IMR-90 (cell line): ENCODE measurements around the gene ASAH2. TPM values are rescaled to one million over a fixed set of nuclear protein-coding genes. Genes with fewer than 3 reads are reported as not detected.
A peak's percentile ranks its signal among the peaks of the same experiment; 100 is the strongest.

Experiments used
- ATAC-seq: fragments of 200-7000 bp; cut with Tn5 transposase; 2 replicates; pipeline ENCODE4 v1.9.1; 2020; ENCODE audit warnings: low read depth, mild to moderate bottlenecking, moderate library complexity
- BruUV-seq: library from RNA; stranded (reverse); fragments of 400-500 nt; replicated peaks from 2 replicates; lab custom pipeline; 2021; lab: Mats Ljungman, UMichigan
- CTCF ChIA-PET: fragments of 300-600 bp; formaldehyde crosslinking; extraction: SDS; loops from one replicate; lab custom pipeline; 2021; ENCODE audit warnings: antibody characterized with exemption; lab: Yijun Ruan, JAX
- POLR2A ChIA-PET: fragments of 300-600 bp; sonication (Branson Sonifier 250); formaldehyde crosslinking; loops from one replicate; lab custom pipeline; 2022; ENCODE audit warnings: antibody characterized with exemption; ENCODE audit not compliant: unreplicated experiment; lab: Charles Lee
- DNase-seq: peaks from one replicate; pipeline ENCODE4 v3.0.0; 2013
- H2AFZ ChIP-seq: replicated peaks from 2 replicates; pipeline ENCODE3; 2013; ENCODE audit warnings: low read length, mild to moderate bottlenecking; ENCODE audit not compliant: poor library complexity
- H2AK5ac ChIP-seq: 2 replicates; pipeline ENCODE4 v1.6.1; 2013; ENCODE audit warnings: low read depth, low read length, inconsistent platforms
- H2AK9ac ChIP-seq: replicated peaks from 2 replicates; pipeline ENCODE3; 2013; ENCODE audit warnings: mild to moderate bottlenecking, low read depth, low read length, moderate library complexity; ENCODE audit not compliant: poor library complexity
- H2BK120ac ChIP-seq: 2 replicates; pipeline ENCODE4 v1.6.1; 2013; ENCODE audit warnings: low read depth, low read length, inconsistent platforms
- H2BK15ac ChIP-seq: 3 replicates; pipeline ENCODE4 v1.6.1; 2013; ENCODE audit warnings: low read depth, low read length, inconsistent platforms
- H2BK20ac ChIP-seq: 2 replicates; pipeline ENCODE4 v1.6.1; 2013; ENCODE audit warnings: low read depth, mild to moderate bottlenecking, inconsistent platforms, low read length, moderate library complexity
- H2BK5ac ChIP-seq: 2 replicates; pipeline ENCODE4 v1.6.1; 2013; ENCODE audit warnings: mild to moderate bottlenecking, low read depth, low read length, inconsistent platforms; ENCODE audit not compliant: poor library complexity, severe bottlenecking
- H3K14ac ChIP-seq: replicated peaks from 2 replicates; pipeline ENCODE4 v1.6.1; 2013; ENCODE audit warnings: low read depth, low read length, inconsistent platforms
- H3K18ac ChIP-seq: 2 replicates; pipeline ENCODE4 v1.6.1; 2013; ENCODE audit warnings: low read depth, low read length, control low read depth
- H3K23ac ChIP-seq: 2 replicates; pipeline ENCODE4 v1.6.1; 2013; ENCODE audit warnings: low read depth, low read length, inconsistent platforms
- H3K27ac ChIP-seq: 2 replicates; pipeline ENCODE4 v1.5.1; 2013; ENCODE audit warnings: mild to moderate bottlenecking, control low read depth, low read length; ENCODE audit not compliant: insufficient read depth
- H3K27me3 ChIP-seq: 2 replicates; pipeline ENCODE4 v1.6.1; 2013; ENCODE audit warnings: low read length; ENCODE audit not compliant: control insufficient read depth, insufficient read depth
- H3K36me3 ChIP-seq: 2 replicates; pipeline ENCODE4 v1.6.1; 2013; ENCODE audit warnings: low read length, mixed read lengths; ENCODE audit not compliant: control insufficient read depth, insufficient read depth
- H3K4ac ChIP-seq: 2 replicates; pipeline ENCODE4 v1.6.1; 2013; ENCODE audit warnings: low read depth, low read length, inconsistent platforms
- H3K4me1 ChIP-seq: 2 replicates; pipeline ENCODE4 v1.6.1; 2013; ENCODE audit warnings: low read length, mixed read lengths; ENCODE audit not compliant: control insufficient read depth, insufficient read depth
- H3K4me2 ChIP-seq: 2 replicates; pipeline ENCODE4 v1.6.1; 2013; ENCODE audit warnings: low read depth, mild to moderate bottlenecking, control low read depth, low read length, moderate library complexity
- H3K4me3 ChIP-seq: 2 replicates; pipeline ENCODE4 v1.5.1; 2013; ENCODE audit warnings: low read depth, mild to moderate bottlenecking, control low read depth, low read length, moderate library complexity; ENCODE audit not compliant: insufficient read depth
- H3K56ac ChIP-seq: 2 replicates; pipeline ENCODE4 v1.6.1; 2013; ENCODE audit warnings: low read length, inconsistent platforms; ENCODE audit not compliant: insufficient read depth; ENCODE audit errors: extremely low read depth
- H3K79me1 ChIP-seq, 2 experiments: 2 replicates each; pipeline ENCODE4 v1.6.1; 2013; ENCODE audit warnings: low read length in 2 of 2, inconsistent platforms in 1 of 2, low read depth in 1 of 2
- H3K9ac ChIP-seq: 2 replicates; pipeline ENCODE4 v1.6.1; 2013; ENCODE audit warnings: low read depth, low read length, control low read depth
- H3K9me1 ChIP-seq: 2 replicates; pipeline ENCODE4 v1.6.1; 2013; ENCODE audit warnings: low read length, inconsistent platforms; ENCODE audit not compliant: insufficient read depth
- H3K9me3 ChIP-seq: 2 replicates; pipeline ENCODE4 v1.6.1; 2013; ENCODE audit warnings: low read length; ENCODE audit not compliant: control insufficient read depth, insufficient read depth
- H4K20me1 ChIP-seq: 2 replicates; pipeline ENCODE4 v1.6.1; 2013; ENCODE audit warnings: low read length, inconsistent platforms; ENCODE audit not compliant: insufficient read depth
- H4K5ac ChIP-seq: 2 replicates; pipeline ENCODE4 v1.6.1; 2013; ENCODE audit warnings: mild to moderate bottlenecking, low read depth, low read length, control low read depth
- H4K8ac ChIP-seq, 2 experiments: 2 replicates each; pipeline ENCODE4 v1.6.1; 2013; ENCODE audit warnings: low read depth in 2 of 2, low read length in 2 of 2, control low read depth in 1 of 2, inconsistent platforms in 1 of 2
- H4K91ac ChIP-seq: 2 replicates; pipeline ENCODE4 v1.6.1; 2013; ENCODE audit warnings: low read depth, low read length, inconsistent platforms; ENCODE audit not compliant: insufficient read depth
- BHLHE40 ChIP-seq: fragments of 150-350 bp; IDR thresholded peaks from 2 replicates; pipeline ENCODE4 v1.6.1; 2016; ENCODE audit warnings: mild to moderate bottlenecking, low read depth, low read length
- CEBPB ChIP-seq: IDR thresholded peaks from 2 replicates; pipeline ENCODE4 v1.6.1; 2012; ENCODE audit warnings: low read depth, low read length, improper control_type of control experiment
- CHD1 ChIP-seq: IDR thresholded peaks from 2 replicates; pipeline ENCODE4 v1.6.1; 2012; ENCODE audit warnings: low read depth, low read length, improper control_type of control experiment
- ELK1 ChIP-seq: fragments of 150-350 bp; IDR thresholded peaks from 2 replicates; pipeline ENCODE4 v1.6.1; 2016; ENCODE audit warnings: low read depth, mild to moderate bottlenecking, low read length, moderate library complexity, borderline replicate concordance
- FOS ChIP-seq: fragments of 150-350 bp; IDR thresholded peaks from 2 replicates; pipeline ENCODE4 v1.6.1; 2016; ENCODE audit warnings: low read depth, low read length
- MAFK ChIP-seq: IDR thresholded peaks from 2 replicates; pipeline ENCODE4 v1.6.1; 2012; ENCODE audit warnings: low read depth, low read length, improper control_type of control experiment
- MAZ ChIP-seq: IDR thresholded peaks from 2 replicates; pipeline ENCODE4 v1.6.1; 2012; ENCODE audit warnings: low read depth, mild to moderate bottlenecking, low read length, improper control_type of control experiment, moderate library complexity, borderline replicate concordance
- MXI1 ChIP-seq: IDR thresholded peaks from 2 replicates; pipeline ENCODE4 v1.6.1; 2012; ENCODE audit warnings: low read depth, mild to moderate bottlenecking, low read length, moderate library complexity, borderline replicate concordance
- NFE2L2 ChIP-seq: fragments of 150-350 bp; IDR thresholded peaks from 2 replicates; pipeline ENCODE4 v1.6.1; 2016; ENCODE audit warnings: low read depth, mild to moderate bottlenecking, low read length
- POLR2A ChIP-seq: IDR thresholded peaks from 2 replicates; pipeline ENCODE4 v1.6.1; 2012; ENCODE audit warnings: mild to moderate bottlenecking, low read depth, low read length
- RAD21 ChIP-seq: IDR thresholded peaks from 2 replicates; pipeline ENCODE4 v1.6.1; 2012; ENCODE audit warnings: low read length, improper control_type of control experiment
- RCOR1 ChIP-seq: IDR thresholded peaks from 2 replicates; pipeline ENCODE4 v1.6.1; 2012; ENCODE audit warnings: mild to moderate bottlenecking, low read length, improper control_type of control experiment; ENCODE audit not compliant: insufficient replicate concordance
- RFX5 ChIP-seq: IDR thresholded peaks from 2 replicates; pipeline ENCODE4 v1.8.0; 2012; ENCODE audit warnings: low read depth, mild to moderate bottlenecking, low read length, moderate library complexity
- SMC3 ChIP-seq: fragments of 150-350 bp; IDR thresholded peaks from 2 replicates; pipeline ENCODE4 v1.6.1; 2016; ENCODE audit warnings: low read depth, mild to moderate bottlenecking, antibody characterized with exemption, low read length, moderate library complexity
- USF2 ChIP-seq: fragments of 150-350 bp; IDR thresholded peaks from 2 replicates; pipeline ENCODE4 v1.6.1; 2017; ENCODE audit warnings: mild to moderate bottlenecking, antibody characterized with exemption, low read length, low read depth
- WGBS, 2 experiments: methylation state at CpG; one replicate each; pipeline versions ENCODE4 v1.1.5 to v1.1.7; 2013; ENCODE audit warnings: missing lambda C conversion rate in 2 of 2; ENCODE audit not compliant: insufficient read length in 1 of 2; ENCODE audit errors: extremely low coverage in 2 of 2; 5-methylcytosine and 5-hydroxymethylcytosine counted together
- dilution Hi-C: fragments of 300-500 bp; cut with HindIII; formaldehyde crosslinking; loops from one replicate; pipeline ENCODE4 v1.14.3; 2018; ENCODE audit warnings: low sequenced_read_pairs; ENCODE audit not compliant: unreplicated experiment
- in situ Hi-C: fragments of 300-500 bp; cut with MboI; formaldehyde crosslinking; loops from 3 replicates; pipeline ENCODE4 v1.14.3; 2019; ENCODE audit warnings: low sequenced_read_pairs, inconsistent platforms, mixed read lengths
- intact Hi-C: fragments of 100-400 bp; cut with micrococcal nuclease; formaldehyde crosslinking; loops from 2 replicates; pipeline ENCODE4 v1.10.0; 2022
- polyA plus RNA-seq, 3 experiments: library from polyadenylated mRNA; depleted of rRNA; stranded (reverse); fragments of >200 nt; gene quantifications; 2 replicates each; pipeline ENCODE4 v1.2.3, GENCODE V29; 2012; ENCODE audit warnings: low replicate concordance in 1 of 3
- total RNA-seq: library from RNA; depleted of rRNA; stranded (reverse); fragments of >200 nt; gene quantifications from 2 replicates; pipeline ENCODE4 v1.2.3, GENCODE V29; 2012
- TF ChIP-seq, protein P1 (sequence below): conservative IDR thresholded peaks from 2 replicates; pipeline ENCODE4 v1.5.1; 2012; ENCODE audit warnings: mild to moderate bottlenecking, low read depth, low read length, improper control_type of control experiment

The ASAH2 gene
- total and polyA plus RNA-seq, 2 of the 4 experiments (the other 2 are of a cell fraction): 0.18 to 0.31 TPM

DNA sequence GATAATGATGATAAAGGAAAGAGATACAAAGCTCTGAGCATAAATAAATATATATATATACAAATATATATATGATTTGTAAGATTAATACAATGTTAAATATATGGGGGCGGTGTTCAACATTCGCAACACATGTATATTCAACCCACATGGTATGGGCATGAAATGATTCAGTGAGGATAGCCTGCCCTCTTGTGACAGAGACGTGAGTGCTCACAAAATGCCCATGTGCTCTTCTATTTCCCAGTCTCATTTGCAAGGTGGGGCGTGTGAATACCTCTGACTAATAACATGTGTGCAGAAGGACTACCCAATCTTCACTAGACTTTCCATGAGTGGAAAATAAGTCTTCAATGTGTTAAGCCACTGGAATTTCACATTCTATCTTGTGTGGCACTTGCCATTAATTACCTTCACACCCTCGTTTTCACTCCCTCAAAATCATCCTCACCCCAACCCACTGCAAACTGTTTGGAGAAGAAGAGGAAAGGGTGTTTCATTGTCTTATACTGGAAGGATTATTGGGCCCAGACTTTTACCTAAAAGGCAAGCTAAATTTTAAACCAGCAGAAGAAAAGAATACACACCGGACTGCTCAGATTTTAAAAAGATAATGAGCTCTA, 26.9 kb downstream of the ASAH2 start:
- Histone ChIP-seq H3K9me3 (no peaks in the 10 kb centered on the region), H3K9ac (no peak overlapping the region), H3K56ac (no peak overlapping the region), H2BK5ac (no peak overlapping the region), H3K18ac (no peak overlapping the region), H2BK120ac (no peak overlapping the region), H3K27me3 (peaks cover 14% of the 10 kb centered on the region), H2BK20ac (no peak overlapping the region), H3K4me3 (no peak overlapping the region), H3K23ac (no peak overlapping the region), H2AK9ac (no peak overlapping the region), H3K27ac (no peak overlapping the region), H2AFZ (no peak overlapping the region), H3K9me1 (no peaks in the 10 kb centered on the region), H3K4me1 (no peaks in the 10 kb centered on the region), H3K36me3 (no peaks in the 10 kb centered on the region), H4K20me1 (no peaks in the 10 kb centered on the region), H3K4ac (no peak overlapping the region), H4K91ac (no peak overlapping the region), H4K5ac (no peak overlapping the region), H2AK5ac (no peak overlapping the region), H4K8ac (no peak overlapping the region), H2BK15ac (no peak overlapping the region), H3K14ac (no peak overlapping the region), H3K4me2 (no peak overlapping the region), H3K79me1 (no peaks in the 10 kb centered on the region)
- BruUV-seq: no TSS peak
- in situ Hi-C loops: no loop called here
- DNase-seq (peak; percentile 74), ATAC-seq (peak; percentile 88)
- CTCF ChIA-PET: interaction anchor here (1.0 kb wide), 1 partner anchor 631 kb away, joined by 4 read pairs; no protein-coding TSS in a partner anchor
- dilution Hi-C loops: no loop called here
- POLR2A ChIA-PET: no interaction called here
- TF ChIP-seq, protein P1, sequence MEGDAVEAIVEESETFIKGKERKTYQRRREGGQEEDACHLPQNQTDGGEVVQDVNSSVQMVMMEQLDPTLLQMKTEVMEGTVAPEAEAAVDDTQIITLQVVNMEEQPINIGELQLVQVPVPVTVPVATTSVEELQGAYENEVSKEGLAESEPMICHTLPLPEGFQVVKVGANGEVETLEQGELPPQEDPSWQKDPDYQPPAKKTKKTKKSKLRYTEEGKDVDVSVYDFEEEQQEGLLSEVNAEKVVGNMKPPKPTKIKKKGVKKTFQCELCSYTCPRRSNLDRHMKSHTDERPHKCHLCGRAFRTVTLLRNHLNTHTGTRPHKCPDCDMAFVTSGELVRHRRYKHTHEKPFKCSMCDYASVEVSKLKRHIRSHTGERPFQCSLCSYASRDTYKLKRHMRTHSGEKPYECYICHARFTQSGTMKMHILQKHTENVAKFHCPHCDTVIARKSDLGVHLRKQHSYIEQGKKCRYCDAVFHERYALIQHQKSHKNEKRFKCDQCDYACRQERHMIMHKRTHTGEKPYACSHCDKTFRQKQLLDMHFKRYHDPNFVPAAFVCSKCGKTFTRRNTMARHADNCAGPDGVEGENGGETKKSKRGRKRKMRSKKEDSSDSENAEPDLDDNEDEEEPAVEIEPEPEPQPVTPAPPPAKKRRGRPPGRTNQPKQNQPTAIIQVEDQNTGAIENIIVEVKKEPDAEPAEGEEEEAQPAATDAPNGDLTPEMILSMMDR: peak; percentile 73
- TF ChIP-seq BHLHE40: no peak
- peak; percentile 90 for TF ChIP-seq MXI1
- no peak for TF ChIP-seq MAFK
- TF ChIP-seq CEBPB: no peak
- no peak for TF ChIP-seq USF2
- no peak for TF ChIP-seq RFX5
- TF ChIP-seq CHD1: no peak
- peak; percentile 85 for TF ChIP-seq RAD21
- no peak for TF ChIP-seq RCOR1
- no peak for TF ChIP-seq FOS
- no peak for TF ChIP-seq NFE2L2
- TF ChIP-seq SMC3: peak; percentile 61
- TF ChIP-seq POLR2A: no peak
- no peak for TF ChIP-seq MAZ
- TF ChIP-seq ELK1: no peak
- 0% methylated on average over 1 of the region's 6 CpGs; no CpG with 5 or more reads in 1 of the 2 experiments for WGBS, 2 experiments
- intact Hi-C loops: loop anchor here (10.0 kb wide), 1 partner anchor 400 kb away; the partner anchor contains the start of gene SGMS1
